ENCODE data around the gene PHACTR1.

PHACTR1 gene

DNA sequence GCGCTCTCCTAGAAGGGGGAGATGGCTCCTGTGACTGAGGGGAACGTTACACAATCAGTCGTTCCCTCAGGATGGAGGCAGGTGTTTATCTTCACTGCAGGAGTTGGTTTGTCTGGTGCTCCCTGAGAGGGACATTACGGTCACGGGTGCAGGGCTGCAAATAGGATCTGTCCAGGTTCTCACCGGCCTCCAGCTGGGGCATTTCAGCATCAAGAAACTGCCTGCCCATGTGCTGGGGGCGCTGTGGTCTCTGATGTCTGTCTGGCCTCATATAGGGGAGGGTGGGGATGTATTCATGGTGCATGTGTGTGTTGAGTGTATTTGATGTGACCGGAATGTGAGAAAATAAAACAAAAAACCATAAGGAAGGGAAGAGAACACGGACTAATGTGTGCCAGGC lies 534.7 kb downstream of the PHACTR1 start:
- TF ChIP-seq ARNTL (CRISPR knock-in tag; IDR thresholded peaks at IDR 0.05; ENCODE audit: borderline replicate concordance, low read depth) (no peak), RARB (CRISPR knock-in tag; IDR thresholded peaks at IDR 0.05) (no peak)
- TF ChIP-seq, protein P1, sequence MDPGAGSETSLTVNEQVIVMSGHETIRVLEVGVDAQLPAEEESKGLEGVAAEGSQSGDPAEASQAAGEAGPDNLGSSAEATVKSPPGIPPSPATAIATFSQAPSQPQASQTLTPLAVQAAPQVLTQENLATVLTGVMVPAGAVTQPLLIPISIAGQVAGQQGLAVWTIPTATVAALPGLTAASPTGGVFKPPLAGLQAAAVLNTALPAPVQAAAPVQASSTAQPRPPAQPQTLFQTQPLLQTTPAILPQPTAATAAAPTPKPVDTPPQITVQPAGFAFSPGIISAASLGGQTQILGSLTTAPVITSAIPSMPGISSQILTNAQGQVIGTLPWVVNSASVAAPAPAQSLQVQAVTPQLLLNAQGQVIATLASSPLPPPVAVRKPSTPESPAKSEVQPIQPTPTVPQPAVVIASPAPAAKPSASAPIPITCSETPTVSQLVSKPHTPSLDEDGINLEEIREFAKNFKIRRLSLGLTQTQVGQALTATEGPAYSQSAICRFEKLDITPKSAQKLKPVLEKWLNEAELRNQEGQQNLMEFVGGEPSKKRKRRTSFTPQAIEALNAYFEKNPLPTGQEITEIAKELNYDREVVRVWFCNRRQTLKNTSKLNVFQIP (CRISPR knock-in tag; IDR thresholded peaks at IDR 0.05; ENCODE audit: borderline replicate concordance, low read depth) = no peak
- TF ChIP-seq, protein P2, sequence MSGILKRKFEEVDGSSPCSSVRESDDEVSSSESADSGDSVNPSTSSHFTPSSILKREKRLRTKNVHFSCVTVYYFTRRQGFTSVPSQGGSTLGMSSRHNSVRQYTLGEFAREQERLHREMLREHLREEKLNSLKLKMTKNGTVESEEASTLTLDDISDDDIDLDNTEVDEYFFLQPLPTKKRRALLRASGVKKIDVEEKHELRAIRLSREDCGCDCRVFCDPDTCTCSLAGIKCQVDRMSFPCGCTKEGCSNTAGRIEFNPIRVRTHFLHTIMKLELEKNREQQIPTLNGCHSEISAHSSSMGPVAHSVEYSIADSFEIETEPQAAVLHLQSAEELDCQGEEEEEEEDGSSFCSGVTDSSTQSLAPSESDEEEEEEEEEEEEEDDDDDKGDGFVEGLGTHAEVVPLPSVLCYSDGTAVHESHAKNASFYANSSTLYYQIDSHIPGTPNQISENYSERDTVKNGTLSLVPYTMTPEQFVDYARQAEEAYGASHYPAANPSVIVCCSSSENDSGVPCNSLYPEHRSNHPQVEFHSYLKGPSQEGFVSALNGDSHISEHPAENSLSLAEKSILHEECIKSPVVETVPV (CRISPR knock-in tag; IDR thresholded peaks at IDR 0.05) = no peak
- no peak for ATAC-seq

DNA sequence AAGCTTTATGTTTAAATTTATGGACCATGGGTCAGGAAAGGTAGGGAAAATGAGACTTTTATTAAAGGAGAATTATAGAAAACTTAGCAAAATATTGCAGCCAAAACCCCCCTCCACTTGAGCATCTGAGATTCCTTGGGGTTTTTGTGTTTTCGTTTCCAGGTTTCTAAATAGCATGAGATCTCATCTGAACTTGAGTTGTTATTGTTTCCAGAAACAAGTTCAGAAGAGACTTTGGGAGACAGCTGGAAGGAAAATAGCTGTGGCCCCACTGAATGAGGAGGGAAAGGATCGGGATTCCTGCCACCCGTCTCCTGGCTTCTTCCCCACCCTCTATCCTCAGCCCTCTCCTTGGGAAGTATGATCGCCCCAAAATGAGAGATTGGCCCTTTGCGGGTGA lies 536.2 kb downstream of the PHACTR1 start:
- TF ChIP-seq ARNTL (CRISPR knock-in tag; IDR thresholded peaks at IDR 0.05; ENCODE audit: borderline replicate concordance, low read depth) (no peak), ZNF70 (CRISPR knock-in tag; IDR thresholded peaks at IDR 0.05) (no peak), TCF4 (CRISPR knock-in tag; IDR thresholded peaks at IDR 0.05; ENCODE audit: borderline replicate concordance) (no peak), ZNF8 (CRISPR knock-in tag; IDR thresholded peaks at IDR 0.05) (no peak), TOX (CRISPR knock-in tag; IDR thresholded peaks at IDR 0.05; ENCODE audit: borderline replicate concordance) (no peak), SNAI2 (CRISPR knock-in tag; IDR thresholded peaks at IDR 0.05) (no peak), OSR1 (CRISPR knock-in tag; IDR thresholded peaks at IDR 0.05) (no peak), GLIS3 (CRISPR knock-in tag; IDR thresholded peaks at IDR 0.05) (no peak), ZFP30 (CRISPR knock-in tag; IDR thresholded peaks at IDR 0.05) (no peak), ISL1 (CRISPR knock-in tag; IDR thresholded peaks at IDR 0.05) (no peak), PPARA (CRISPR knock-in tag; IDR thresholded peaks at IDR 0.05; ENCODE audit: borderline replicate concordance) (no peak), CSDC2 (CRISPR knock-in tag; IDR thresholded peaks at IDR 0.05) (no peak), RARB (CRISPR knock-in tag; IDR thresholded peaks at IDR 0.05) (no peak)
- TF ChIP-seq, protein P3, sequence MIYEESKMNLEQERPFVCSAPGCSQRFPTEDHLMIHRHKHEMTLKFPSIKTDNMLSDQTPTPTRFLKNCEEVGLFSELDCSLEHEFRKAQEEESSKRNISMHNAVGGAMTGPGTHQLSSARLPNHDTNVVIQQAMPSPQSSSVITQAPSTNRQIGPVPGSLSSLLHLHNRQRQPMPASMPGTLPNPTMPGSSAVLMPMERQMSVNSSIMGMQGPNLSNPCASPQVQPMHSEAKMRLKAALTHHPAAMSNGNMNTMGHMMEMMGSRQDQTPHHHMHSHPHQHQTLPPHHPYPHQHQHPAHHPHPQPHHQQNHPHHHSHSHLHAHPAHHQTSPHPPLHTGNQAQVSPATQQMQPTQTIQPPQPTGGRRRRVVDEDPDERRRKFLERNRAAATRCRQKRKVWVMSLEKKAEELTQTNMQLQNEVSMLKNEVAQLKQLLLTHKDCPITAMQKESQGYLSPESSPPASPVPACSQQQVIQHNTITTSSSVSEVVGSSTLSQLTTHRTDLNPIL (CRISPR knock-in tag; IDR thresholded peaks at IDR 0.05; ENCODE audit: low read depth) = no peak
- TF ChIP-seq, protein P4, sequence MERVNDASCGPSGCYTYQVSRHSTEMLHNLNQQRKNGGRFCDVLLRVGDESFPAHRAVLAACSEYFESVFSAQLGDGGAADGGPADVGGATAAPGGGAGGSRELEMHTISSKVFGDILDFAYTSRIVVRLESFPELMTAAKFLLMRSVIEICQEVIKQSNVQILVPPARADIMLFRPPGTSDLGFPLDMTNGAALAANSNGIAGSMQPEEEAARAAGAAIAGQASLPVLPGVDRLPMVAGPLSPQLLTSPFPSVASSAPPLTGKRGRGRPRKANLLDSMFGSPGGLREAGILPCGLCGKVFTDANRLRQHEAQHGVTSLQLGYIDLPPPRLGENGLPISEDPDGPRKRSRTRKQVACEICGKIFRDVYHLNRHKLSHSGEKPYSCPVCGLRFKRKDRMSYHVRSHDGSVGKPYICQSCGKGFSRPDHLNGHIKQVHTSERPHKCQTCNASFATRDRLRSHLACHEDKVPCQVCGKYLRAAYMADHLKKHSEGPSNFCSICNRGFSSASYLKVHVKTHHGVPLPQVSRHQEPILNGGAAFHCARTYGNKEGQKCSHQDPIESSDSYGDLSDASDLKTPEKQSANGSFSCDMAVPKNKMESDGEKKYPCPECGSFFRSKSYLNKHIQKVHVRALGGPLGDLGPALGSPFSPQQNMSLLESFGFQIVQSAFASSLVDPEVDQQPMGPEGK (CRISPR knock-in tag; IDR thresholded peaks at IDR 0.05; ENCODE audit: borderline replicate concordance) = no peak
- no peak for ATAC-seq

DNA sequence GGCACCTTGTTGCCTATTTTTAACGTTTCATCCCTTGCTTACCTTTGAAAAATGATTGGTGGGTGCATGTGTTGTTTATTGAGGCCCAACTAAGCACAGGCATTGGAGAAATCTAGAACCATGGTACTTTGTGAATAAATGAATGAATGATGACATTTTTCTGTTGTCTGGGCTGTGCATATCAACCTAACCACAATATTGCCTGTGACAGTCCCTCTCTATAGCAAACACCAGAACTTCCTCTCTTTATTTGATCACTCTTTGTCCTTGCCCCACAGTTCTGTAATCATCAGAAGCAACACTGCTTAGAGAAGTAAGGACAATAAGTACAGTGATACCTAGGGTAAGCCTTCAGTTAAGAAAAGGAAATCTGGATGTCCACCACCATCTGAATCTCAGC lies 536.7 kb downstream of the PHACTR1 start:
- ATAC-seq = no peak
- TF ChIP-seq ZNF8 (CRISPR knock-in tag; IDR thresholded peaks at IDR 0.05) (no peak), ESRRG (CRISPR knock-in tag; IDR thresholded peaks at IDR 0.05) (no peak), SNAI2 (CRISPR knock-in tag; IDR thresholded peaks at IDR 0.05) (no peak), ZNF565 (CRISPR knock-in tag; conservative IDR thresholded peaks at IDR 0.05; ENCODE audit: low read depth) (no peak), TCF4 (CRISPR knock-in tag; IDR thresholded peaks at IDR 0.05; ENCODE audit: borderline replicate concordance) (no peak), GLIS3 (CRISPR knock-in tag; IDR thresholded peaks at IDR 0.05) (no peak), ZFP30 (CRISPR knock-in tag; IDR thresholded peaks at IDR 0.05) (no peak), ZFP3 (CRISPR knock-in tag; IDR thresholded peaks at IDR 0.05) (no peak), ISL1 (CRISPR knock-in tag; IDR thresholded peaks at IDR 0.05) (no peak), ARNTL (CRISPR knock-in tag; IDR thresholded peaks at IDR 0.05; ENCODE audit: borderline replicate concordance, low read depth) (no peak), TOX (CRISPR knock-in tag; IDR thresholded peaks at IDR 0.05; ENCODE audit: borderline replicate concordance) (no peak), ZNF70 (CRISPR knock-in tag; IDR thresholded peaks at IDR 0.05) (no peak), PPARA (CRISPR knock-in tag; IDR thresholded peaks at IDR 0.05; ENCODE audit: borderline replicate concordance) (no peak)
- TF ChIP-seq, protein P5, sequence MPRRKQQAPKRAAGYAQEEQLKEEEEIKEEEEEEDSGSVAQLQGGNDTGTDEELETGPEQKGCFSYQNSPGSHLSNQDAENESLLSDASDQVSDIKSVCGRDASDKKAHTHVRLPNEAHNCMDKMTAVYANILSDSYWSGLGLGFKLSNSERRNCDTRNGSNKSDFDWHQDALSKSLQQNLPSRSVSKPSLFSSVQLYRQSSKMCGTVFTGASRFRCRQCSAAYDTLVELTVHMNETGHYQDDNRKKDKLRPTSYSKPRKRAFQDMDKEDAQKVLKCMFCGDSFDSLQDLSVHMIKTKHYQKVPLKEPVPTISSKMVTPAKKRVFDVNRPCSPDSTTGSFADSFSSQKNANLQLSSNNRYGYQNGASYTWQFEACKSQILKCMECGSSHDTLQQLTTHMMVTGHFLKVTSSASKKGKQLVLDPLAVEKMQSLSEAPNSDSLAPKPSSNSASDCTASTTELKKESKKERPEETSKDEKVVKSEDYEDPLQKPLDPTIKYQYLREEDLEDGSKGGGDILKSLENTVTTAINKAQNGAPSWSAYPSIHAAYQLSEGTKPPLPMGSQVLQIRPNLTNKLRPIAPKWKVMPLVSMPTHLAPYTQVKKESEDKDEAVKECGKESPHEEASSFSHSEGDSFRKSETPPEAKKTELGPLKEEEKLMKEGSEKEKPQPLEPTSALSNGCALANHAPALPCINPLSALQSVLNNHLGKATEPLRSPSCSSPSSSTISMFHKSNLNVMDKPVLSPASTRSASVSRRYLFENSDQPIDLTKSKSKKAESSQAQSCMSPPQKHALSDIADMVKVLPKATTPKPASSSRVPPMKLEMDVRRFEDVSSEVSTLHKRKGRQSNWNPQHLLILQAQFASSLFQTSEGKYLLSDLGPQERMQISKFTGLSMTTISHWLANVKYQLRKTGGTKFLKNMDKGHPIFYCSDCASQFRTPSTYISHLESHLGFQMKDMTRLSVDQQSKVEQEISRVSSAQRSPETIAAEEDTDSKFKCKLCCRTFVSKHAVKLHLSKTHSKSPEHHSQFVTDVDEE (CRISPR knock-in tag; IDR thresholded peaks at IDR 0.05) = no peak
- TF ChIP-seq, protein P4 (CRISPR knock-in tag; IDR thresholded peaks at IDR 0.05; ENCODE audit: borderline replicate concordance) = no peak
- TF ChIP-seq, protein P2 (CRISPR knock-in tag; IDR thresholded peaks at IDR 0.05) = no peak
- TF ChIP-seq, protein P1 (CRISPR knock-in tag; IDR thresholded peaks at IDR 0.05; ENCODE audit: borderline replicate concordance, low read depth) = no peak

All from SK-N-SH treated with all-trans-retinoic acid at 6 μM for 48 hours (cell line).